Astrocyte (in vitro differentiated cells and primary cell): Measurements from ENCODE around the gene PTCH2. TPM values are rescaled to one million over a fixed set of nuclear protein-coding genes. Genes with fewer than 3 reads are reported as not detected.

ENCODE experiments used
- DNase-seq: peaks from one replicate; pipeline ENCODE4 v3.0.0-alpha.2; 2010; ENCODE audit warnings: low read depth
- FAIRE-seq: peaks from 2 replicates; lab custom pipeline; 2011; peaks lifted over from hg19 to GRCh38; lab: Jason Lieb, UNC
- H2AFZ ChIP-seq: 2 replicates; pipeline ENCODE4 v1.6.0; 2012; ENCODE audit warnings: low read depth, low read length, inconsistent platforms
- H3K27ac ChIP-seq: 2 replicates; pipeline ENCODE4 v1.5.1; 2011; ENCODE audit warnings: low read depth, low read length, inconsistent platforms
- H3K27me3 ChIP-seq: 2 replicates; pipeline ENCODE4 v1.6.0; 2011; ENCODE audit warnings: low read length, inconsistent platforms; ENCODE audit not compliant: insufficient read depth
- H3K36me3 ChIP-seq: 2 replicates; pipeline ENCODE4 v1.5.1; 2011; ENCODE audit warnings: low read length, inconsistent platforms; ENCODE audit not compliant: insufficient read depth
- H3K4me1 ChIP-seq: 2 replicates; pipeline ENCODE4 v1.5.1; 2011; ENCODE audit warnings: low read length, inconsistent platforms; ENCODE audit not compliant: insufficient read depth
- H3K4me2 ChIP-seq: 2 replicates; pipeline ENCODE4 v1.6.0; 2012; ENCODE audit warnings: low read length, inconsistent platforms
- H3K4me3 ChIP-seq: 2 replicates; pipeline ENCODE4 v1.5.1; 2011; ENCODE audit warnings: low read depth, mild to moderate bottlenecking, low read length, inconsistent platforms; ENCODE audit not compliant: insufficient read depth
- H3K79me2 ChIP-seq: 2 replicates; pipeline ENCODE4 v1.6.0; 2012; ENCODE audit warnings: mild to moderate bottlenecking, low read length, inconsistent platforms; ENCODE audit not compliant: insufficient read depth
- H3K9ac ChIP-seq: 2 replicates; pipeline ENCODE4 v1.6.0; 2012; ENCODE audit warnings: mild to moderate bottlenecking, low read length, inconsistent platforms
- H3K9me3 ChIP-seq: 2 replicates; pipeline ENCODE4 v1.5.1; 2012; ENCODE audit warnings: low read depth, mild to moderate bottlenecking, low read length, inconsistent platforms; ENCODE audit not compliant: insufficient read depth
- H4K20me1 ChIP-seq: 2 replicates; pipeline ENCODE4 v1.6.0; 2012; ENCODE audit warnings: low read length, inconsistent platforms; ENCODE audit not compliant: insufficient read depth
- H3K27ac Mint-ChIP-seq: one replicate; pipeline ENCODE4 v1.8.0; 2021; ENCODE audit warnings: mild to moderate bottlenecking, mixed read lengths; ENCODE audit not compliant: unreplicated experiment
- H3K27me3 Mint-ChIP-seq: one replicate; pipeline ENCODE4 v1.8.0; 2021; ENCODE audit warnings: low read depth, mixed read lengths; ENCODE audit not compliant: unreplicated experiment
- H3K36me3 Mint-ChIP-seq: one replicate; pipeline ENCODE4 v1.8.0; 2021; ENCODE audit warnings: low read depth, mixed read lengths; ENCODE audit not compliant: unreplicated experiment
- H3K4me1 Mint-ChIP-seq: one replicate; pipeline ENCODE4 v1.8.0; 2021; ENCODE audit warnings: low read depth, mixed read lengths; ENCODE audit not compliant: unreplicated experiment
- H3K4me3 Mint-ChIP-seq: one replicate; pipeline ENCODE4 v1.8.0; 2021; ENCODE audit warnings: mild to moderate bottlenecking, moderate library complexity, mixed read lengths; ENCODE audit not compliant: unreplicated experiment
- H3K9me3 Mint-ChIP-seq: one replicate; pipeline ENCODE4 v1.8.0; 2021; ENCODE audit warnings: mild to moderate bottlenecking, mixed read lengths; ENCODE audit not compliant: unreplicated experiment
- CTCF ChIP-seq: IDR thresholded peaks from 2 replicates; pipeline ENCODE4 v1.5.1; 2011; ENCODE audit warnings: low read depth, mild to moderate bottlenecking, inconsistent platforms, low read length, moderate library complexity; ENCODE audit not compliant: insufficient read depth
- EZH2 ChIP-seq: IDR thresholded peaks from 2 replicates; pipeline ENCODE4 v1.6.1; 2012; ENCODE audit warnings: mild to moderate bottlenecking, low read length, inconsistent platforms; ENCODE audit not compliant: insufficient read depth
- total RNA-seq: library from RNA; stranded (reverse); gene quantifications from 2 replicates; pipeline ENCODE4 v1.2.1, GENCODE V29; 2021

The PTCH2 gene
- total RNA-seq, 1 donor from 2014 or later: 0.89 TPM

- Mint-ChIP-seq H3K27ac (no peak overlapping the region), H3K27me3 (no peaks in the 10 kb centered on the region), H3K4me3 (no peak overlapping the region), H3K9me3 (peaks cover 22% of the 10 kb centered on the region), H3K36me3 (peaks cover 35% of the 10 kb centered on the region), H3K4me1 (peaks cover 3% of the 10 kb centered on the region)
- H3K9me3 ChIP-seq: peaks cover 2% of the 10 kb centered on the region
- TF ChIP-seq CTCF (no peak), EZH2 (no peak)
- H3K27ac ChIP-seq: no peak overlapping the region
- no peaks in the 10 kb centered on the region for H3K27me3 ChIP-seq
- H3K4me1 ChIP-seq: peaks cover 5% of the 10 kb centered on the region
- no peak overlapping the region for H2AFZ ChIP-seq
- peaks cover 8% of the 10 kb centered on the region for H3K36me3 ChIP-seq
- H3K4me2 ChIP-seq: no peak overlapping the region
- no peak overlapping the region for H3K9ac ChIP-seq
- no peaks in the 10 kb centered on the region for H3K79me2 ChIP-seq
- H4K20me1 ChIP-seq: no peaks in the 10 kb centered on the region
- DNase-seq (no peak), FAIRE-seq (no peak)
- no peak overlapping the region for H3K4me3 ChIP-seq
Measured at GRCh38 chr1:44884746-44885145, 41.7 kb upstream of the PTCH2 start.

DNA sequence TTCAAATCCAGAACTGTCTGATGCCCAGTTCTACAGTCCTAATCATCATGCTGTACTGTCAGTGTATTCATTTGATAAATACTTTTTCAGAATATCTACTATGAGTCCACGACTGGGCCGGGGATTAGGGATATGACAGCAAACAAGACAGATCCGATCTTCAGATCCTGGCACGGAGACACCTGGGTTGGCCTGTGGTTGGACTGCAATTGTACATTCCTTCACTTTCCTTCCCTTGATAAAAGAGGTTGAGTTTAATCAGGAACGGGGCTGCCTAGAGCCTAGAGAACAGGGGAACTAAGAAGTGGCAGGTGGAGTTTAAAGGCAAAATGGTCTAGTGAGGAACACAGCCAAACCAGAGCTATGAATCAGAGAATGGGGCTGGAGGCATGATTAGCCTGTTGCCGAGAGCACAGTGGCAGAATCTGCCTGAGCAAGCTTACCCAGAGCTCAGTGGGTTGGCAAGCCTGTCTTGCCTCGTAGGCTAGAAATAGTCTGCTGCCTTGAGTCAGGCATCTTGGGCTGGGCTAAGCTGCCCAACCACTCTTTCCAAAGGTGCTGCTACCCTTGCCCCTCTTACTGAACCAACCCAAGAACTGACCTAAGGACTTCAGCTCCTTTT is 38.1 kb upstream of the PTCH2 start:
- Mint-ChIP-seq H3K27me3 (no peaks in the 10 kb centered on the region), H3K9me3 (peaks cover 2% of the 10 kb centered on the region), H3K4me3 (no peak overlapping the region), H3K36me3 (peaks cover 25% of the 10 kb centered on the region), H3K4me1 (peaks cover 3% of the 10 kb centered on the region), H3K27ac (no peak overlapping the region)
- TF ChIP-seq CTCF: no peak
- no peak for TF ChIP-seq EZH2
- H3K4me2 ChIP-seq: no peak overlapping the region
- H3K9ac ChIP-seq: no peak overlapping the region
- H3K27me3 ChIP-seq: no peaks in the 10 kb centered on the region
- H3K79me2 ChIP-seq: no peaks in the 10 kb centered on the region
- no peak overlapping the region for H3K4me3 ChIP-seq
- no peaks in the 10 kb centered on the region for H4K20me1 ChIP-seq
- H2AFZ ChIP-seq: no peak overlapping the region
- H3K36me3 ChIP-seq: peaks cover 9% of the 10 kb centered on the region
- H3K4me1 ChIP-seq: peaks cover 5% of the 10 kb centered on the region
- H3K27ac ChIP-seq: no peak overlapping the region
- FAIRE-seq: no peak
- DNase-seq: peak; percentile 91
- H3K9me3 ChIP-seq: no peaks in the 10 kb centered on the region

GRCh38 chr1:44874155-44874554 is 31.1 kb upstream of the PTCH2 start:
- TF ChIP-seq EZH2 (no peak), CTCF (no peak)
- Histone ChIP-seq H3K27ac (no peak overlapping the region), H3K4me1 (no peaks in the 10 kb centered on the region), H3K79me2 (no peaks in the 10 kb centered on the region), H3K9ac (no peak overlapping the region), H2AFZ (no peak overlapping the region), H3K27me3 (no peaks in the 10 kb centered on the region), H3K4me2 (no peak overlapping the region), H4K20me1 (no peaks in the 10 kb centered on the region), H3K9me3 (no peaks in the 10 kb centered on the region), H3K36me3 (peaks cover 11% of the 10 kb centered on the region), H3K4me3 (no peak overlapping the region)
- Mint-ChIP-seq H3K27ac (no peak overlapping the region), H3K9me3 (peaks cover 2% of the 10 kb centered on the region), H3K4me1 (peaks cover 13% of the 10 kb centered on the region), H3K4me3 (no peak overlapping the region), H3K27me3 (no peaks in the 10 kb centered on the region), H3K36me3 (peaks cover 21% of the 10 kb centered on the region)
- no peak for DNase-seq
- FAIRE-seq: no peak
